GM18526 (cell line): ENCODE results near the gene EXOC6.

ENCODE experiments used
- POLR2A ChIP-seq: IDR thresholded peaks from 3 replicates; pipeline ENCODE4 v1.6.1; 2011; ENCODE audit not compliant: insufficient read length; ENCODE audit errors: extremely low read depth

Gene EXOC6, protein sequence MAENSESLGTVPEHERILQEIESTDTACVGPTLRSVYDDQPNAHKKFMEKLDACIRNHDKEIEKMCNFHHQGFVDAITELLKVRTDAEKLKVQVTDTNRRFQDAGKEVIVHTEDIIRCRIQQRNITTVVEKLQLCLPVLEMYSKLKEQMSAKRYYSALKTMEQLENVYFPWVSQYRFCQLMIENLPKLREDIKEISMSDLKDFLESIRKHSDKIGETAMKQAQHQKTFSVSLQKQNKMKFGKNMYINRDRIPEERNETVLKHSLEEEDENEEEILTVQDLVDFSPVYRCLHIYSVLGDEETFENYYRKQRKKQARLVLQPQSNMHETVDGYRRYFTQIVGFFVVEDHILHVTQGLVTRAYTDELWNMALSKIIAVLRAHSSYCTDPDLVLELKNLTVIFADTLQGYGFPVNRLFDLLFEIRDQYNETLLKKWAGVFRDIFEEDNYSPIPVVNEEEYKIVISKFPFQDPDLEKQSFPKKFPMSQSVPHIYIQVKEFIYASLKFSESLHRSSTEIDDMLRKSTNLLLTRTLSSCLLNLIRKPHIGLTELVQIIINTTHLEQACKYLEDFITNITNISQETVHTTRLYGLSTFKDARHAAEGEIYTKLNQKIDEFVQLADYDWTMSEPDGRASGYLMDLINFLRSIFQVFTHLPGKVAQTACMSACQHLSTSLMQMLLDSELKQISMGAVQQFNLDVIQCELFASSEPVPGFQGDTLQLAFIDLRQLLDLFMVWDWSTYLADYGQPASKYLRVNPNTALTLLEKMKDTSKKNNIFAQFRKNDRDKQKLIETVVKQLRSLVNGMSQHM

DNA sequence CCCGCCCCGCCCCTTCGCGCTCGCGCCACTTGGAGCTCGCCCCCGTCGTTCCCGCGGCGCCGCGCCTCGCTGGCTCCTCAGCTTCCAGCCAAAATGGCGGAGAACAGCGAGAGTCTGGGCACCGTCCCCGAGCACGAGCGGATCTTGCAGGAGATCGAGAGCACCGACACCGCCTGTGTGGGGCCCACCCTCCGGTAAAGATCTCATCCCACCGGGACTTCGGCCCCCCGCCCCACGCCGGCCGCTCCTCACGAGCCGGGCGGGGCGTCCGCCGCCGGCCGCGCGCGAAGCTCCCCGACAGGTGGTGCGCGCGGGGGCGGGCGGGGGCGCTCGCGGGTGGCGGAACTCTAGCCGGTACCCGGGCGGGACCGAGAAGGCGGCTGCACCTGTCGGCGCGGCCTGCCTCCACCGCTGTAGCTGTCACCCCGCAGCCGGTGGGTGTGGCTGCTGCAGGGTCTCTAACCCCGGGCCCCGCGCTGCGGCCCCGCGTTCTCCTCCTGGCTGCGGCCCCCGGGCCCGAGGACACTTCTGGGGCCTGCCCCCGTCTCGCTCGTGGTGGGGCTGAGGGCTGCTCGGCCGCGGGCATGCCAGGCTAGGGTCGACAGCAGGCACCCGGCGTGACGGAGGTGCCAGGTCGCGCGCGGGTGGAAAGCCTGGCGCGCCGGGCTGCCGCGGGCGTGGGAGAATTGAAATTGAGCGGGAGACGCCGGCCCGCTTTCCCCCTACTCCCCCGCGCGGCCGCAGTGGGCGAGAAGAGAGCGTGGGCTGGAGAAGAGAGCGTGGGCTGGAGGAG lies at the start of gene EXOC6:
Gene EXOC6, plus strand, starts transcription at position 80 of the 793 bp plus-strand sequence. Its CDS starts 14 bp downstream, at position 94.
- TF ChIP-seq POLR2A, result peak; percentile 74

DNA sequence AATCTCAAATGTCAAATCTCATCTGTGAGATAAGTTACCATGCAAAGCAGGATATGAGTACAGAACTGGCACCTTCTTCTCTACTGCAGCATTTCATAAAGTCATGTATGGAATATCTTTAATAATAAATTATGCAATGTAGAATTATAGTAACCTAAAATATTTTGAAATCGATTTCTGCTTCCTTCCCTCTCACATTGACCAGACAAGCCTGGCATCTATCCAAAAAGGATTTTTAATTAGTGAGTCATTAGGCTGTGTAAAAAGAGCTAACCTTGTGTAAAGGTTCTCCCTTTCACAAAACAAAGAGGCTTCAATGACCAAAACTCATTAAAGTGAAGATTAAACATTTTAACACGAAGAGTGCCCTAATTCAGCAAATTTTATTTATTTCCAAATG lies 48.8 kb upstream of the EXOC6 start:
- no peak for TF ChIP-seq POLR2A

DNA sequence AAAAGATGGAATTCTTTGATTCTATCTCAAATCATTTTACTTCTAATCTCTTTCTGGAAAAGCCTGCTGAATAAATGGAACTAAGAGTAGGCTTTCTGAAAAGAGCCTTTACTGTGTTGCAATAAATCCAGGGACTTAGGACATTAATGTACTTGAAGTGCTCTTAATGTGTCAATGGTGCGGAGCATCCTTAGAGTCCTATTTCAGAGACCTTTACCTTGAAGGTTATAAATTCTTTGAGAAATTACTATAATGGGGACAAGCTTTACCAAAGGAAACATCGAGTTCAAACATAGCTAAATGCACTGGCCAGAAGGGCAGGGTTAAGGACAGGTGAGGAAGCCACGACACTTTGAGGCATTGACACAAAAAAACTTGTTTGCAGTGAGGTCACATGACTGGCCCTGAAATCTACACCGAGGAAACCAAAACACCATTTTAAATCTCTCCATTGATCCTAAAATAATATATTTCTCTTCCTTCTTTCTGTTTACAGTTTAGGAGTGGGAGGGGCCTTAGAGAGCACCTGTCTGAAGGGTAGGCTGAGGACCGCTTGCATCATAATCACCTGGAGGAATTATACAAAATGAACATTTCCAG lies 48.1 kb upstream of the EXOC6 start:
- TF ChIP-seq POLR2A, result no peak

DNA sequence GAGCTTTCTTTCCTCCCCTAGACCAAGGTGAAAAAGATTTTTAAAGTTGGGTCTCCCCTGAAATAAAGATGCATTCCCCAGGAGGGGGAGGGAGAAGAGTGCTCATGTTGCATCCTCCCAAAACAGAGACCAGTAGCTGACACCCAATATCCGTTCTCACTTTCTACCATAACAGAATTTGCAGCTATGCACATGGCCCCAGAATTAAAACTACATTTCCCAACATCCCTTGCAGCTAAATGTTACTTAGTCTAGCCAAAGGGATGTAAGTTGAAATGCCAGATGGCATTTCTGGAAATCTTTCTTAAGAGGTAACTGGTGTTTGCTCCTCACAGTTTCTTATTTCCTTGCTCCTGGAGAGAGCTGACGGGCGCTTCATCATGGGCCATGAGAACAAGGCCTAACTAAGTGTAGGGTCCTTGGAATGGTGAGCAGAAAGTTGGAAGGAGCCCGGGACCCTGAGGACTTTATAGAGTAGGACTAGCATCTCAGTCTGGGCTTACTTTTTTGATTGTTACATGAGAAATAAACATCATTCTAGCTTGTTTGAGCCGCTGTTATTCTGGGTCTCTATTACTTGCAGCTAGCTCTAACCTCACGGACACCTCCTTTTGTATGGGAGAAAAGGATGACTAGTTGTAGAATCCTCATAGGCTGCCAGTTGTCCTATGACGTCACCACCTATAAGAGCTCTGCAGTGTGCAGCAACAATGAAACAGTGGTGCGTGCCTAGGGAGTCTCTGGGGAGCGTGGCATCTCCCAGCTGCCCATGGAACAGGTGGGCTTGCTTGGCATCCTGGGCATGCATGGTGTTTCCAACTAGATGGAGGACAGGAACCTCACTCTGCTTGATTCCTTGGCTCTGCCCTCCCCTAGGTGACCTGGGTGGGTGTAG lies 46.1 kb upstream of the EXOC6 start:
- TF ChIP-seq POLR2A, result no peak

DNA sequence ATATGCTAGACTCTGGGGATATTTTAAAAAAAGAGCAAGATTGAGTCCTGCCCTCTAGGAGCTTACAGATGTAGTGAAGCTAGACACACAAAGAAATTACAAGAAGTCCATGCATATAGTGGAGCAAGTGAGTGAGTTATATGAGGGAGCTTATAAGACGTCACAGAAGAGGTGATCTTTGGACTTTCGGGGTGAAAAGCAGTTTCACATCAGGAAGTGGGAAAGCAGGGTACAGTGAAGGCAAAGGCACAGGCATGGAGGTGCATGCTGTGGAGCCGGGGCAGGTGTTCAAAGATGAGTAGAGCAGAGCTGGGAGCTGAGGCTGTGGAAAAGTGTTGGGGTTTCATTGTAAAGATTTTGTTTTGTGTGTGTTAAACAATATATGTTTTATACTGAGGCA lies 38.5 kb upstream of the EXOC6 start:
- TF ChIP-seq POLR2A, result no peak

DNA sequence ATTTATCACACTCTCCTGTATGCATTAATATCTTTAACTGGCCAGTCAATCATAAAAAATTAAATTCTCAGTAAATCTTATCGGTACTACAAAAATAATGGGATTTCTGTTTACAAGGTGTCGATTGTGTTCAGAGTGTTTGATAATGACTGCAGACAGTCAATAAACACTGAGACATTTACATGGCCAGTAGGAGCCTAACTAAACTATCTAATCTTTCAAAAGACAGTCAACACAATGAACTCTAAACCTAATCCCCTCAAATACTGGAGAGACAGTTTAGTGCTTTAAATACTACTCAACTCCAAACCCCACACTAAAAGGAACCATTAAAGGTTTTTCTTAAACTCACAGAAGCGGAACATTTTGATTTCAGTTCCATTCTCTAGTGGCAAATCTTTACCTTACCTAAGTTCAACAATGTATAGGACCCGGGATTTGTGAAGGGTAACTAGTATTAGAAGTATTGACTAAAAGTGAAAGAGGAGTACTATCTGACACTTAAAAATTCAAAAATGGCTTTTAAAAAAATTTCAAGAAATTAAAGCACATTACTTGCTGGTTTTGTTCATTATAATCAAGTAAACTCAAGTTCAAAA lies 37.3 kb upstream of the EXOC6 start:
- TF ChIP-seq POLR2A, result no peak

DNA sequence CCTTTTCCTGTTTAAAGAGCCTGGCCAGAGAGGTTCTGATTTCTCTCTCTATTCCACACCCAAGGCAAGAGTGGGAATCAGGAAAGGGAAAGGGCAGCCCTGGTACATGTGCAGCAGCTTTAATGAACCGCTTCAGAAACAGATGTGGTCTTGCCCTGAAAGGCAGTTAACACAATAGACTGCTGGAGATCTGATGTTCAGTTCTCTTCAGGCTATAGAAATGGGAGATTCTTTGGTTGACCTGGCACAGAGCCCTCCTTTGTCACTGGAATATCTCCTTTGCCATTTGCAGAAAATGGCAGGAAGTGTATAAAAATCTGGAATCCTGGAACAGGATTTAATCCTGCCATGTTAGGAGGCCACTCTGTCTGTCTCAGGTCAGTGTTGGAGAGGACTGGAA lies 36.3 kb upstream of the EXOC6 start:
- no peak for TF ChIP-seq POLR2A

DNA sequence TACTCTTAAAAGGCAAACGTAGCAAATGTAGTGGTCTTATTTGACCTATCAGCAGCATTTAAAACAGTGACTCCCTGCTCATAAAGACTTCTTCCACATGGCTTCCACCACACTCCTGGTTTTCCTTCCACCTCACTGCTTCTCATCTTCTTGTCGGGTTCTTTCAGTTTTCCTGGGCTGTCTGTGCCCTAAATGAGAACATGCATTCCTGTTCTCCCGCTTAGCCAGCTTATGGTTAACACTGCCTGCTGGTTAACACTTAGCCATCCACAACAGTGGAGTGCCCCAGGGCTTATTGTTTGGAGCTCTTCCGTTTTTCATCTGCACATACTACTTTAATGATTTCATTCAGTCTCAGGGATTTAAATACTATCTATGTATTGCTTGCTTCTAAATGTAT lies 34.3 kb upstream of the EXOC6 start:
- no peak for TF ChIP-seq POLR2A

DNA sequence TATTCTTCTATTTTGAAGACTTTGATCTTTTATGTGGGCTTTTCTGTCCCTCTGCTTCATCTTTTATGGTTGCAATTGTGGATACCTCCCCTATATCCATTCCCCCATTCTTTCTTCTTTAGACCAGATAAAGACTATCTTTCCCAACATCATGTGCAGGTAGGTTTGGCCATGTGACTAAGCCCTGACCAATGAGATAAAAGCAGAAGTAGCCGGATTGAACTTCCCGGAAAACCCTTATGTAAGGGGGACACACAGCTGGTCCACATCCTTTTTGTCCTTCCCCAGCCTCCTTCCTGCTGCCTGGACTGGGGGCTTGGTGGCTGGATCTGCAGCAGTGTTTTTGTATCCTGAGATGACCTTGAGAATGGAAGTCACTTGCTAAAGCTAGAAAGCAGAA lies 33.5 kb upstream of the EXOC6 start:
- no peak for TF ChIP-seq POLR2A

DNA sequence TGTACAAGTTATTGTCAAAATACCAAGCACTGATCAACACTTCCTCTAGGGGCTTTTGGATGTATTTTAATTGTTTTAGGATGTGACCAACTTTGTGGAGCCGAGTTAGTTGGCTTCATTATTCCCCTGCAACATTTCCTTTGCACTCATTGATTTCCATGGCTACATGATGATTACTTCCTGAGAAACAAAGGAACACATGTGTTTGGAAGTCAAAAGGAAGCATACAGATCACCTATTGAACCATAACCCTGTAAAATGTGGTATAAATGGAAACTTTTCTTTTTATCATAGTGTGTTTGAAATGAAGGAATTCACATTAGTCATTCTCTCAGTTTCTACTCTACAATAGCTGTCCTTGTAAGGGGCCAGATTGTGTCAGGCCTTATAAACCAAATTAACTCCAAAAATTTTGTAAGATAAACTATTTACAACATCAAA lies 32.2 kb upstream of the EXOC6 start:
- no peak for TF ChIP-seq POLR2A

DNA sequence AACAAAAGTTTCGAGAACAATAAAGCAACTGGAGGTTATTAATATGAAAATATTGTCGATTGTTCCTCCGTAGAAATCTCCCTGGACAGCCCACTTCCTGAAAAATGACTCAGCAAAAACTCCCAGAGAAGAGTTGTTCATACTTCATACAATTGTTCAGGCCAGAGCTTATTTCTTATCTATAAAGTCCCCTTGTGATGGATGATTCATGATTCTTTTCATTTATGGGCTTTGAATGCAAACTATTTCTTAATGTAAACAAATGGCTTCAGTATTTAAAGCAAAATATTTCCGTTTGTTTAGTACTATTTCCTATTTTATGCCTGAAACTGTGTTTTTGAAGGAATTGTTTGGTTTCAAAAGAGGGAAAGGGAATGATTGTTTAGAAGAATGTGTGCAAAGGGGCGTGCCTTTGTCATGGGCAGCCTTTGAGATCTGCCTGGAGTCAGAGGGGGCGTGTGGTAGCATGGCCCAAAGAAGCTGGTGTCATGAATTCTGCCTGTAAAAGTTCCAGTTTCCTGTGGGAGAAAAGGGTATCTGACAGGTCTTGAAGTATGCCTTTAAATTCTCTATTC lies 26.2 kb upstream of the EXOC6 start:
- no peak for TF ChIP-seq POLR2A

DNA sequence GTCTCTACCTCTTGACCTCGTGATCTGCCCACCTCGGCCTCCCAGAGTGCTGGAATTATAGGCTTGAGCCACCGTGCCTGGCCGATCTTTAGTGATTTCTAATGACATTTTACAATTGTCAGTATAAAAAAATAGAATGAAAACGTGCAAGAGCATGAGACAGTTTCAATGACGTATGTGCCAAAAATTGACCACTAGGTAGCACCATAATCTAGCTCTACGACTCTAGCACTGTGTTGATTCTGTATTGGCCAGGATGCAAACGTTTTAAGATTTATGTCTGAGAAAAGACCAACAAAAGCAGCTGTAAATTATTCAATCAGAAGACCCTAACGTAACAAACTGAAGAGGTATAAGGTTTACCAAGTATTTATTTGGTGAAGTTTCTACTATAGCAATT lies 25.4 kb upstream of the EXOC6 start:
- no peak for TF ChIP-seq POLR2A

DNA sequence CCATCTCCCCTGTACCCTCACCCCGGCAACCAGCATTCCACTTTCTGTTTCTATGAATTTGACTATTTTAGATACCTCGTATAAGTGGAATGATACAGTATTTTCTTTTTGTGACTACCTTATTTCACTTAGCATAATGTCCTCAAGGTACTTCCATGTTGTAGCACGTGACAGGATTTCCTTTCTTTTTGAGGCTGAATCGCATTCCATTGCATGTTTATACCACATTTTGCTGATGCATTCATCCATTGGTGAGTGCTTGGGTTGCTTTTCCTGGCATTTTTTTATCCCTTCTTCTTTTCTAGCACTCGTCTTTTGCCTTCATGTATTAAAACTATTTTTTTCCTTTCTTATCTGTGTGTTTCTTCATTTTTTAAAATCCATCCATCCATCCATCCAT lies 22.3 kb upstream of the EXOC6 start:
- no peak for TF ChIP-seq POLR2A
